Mesenchymal stem cell (in vitro differentiated cells and primary cell): ENCODE results near the gene LIMCH1.
A peak's percentile ranks its signal among the peaks of the same experiment; 100 is the strongest.
"Not testable (repeated sequence)": the region's sequence is repeated elsewhere in the genome, so short reads cannot be mapped to it uniquely, and the experiment has no call there.

ENCODE experiments used
- DNase-seq: peaks from one replicate; pipeline ENCODE4 v3.0.0-alpha.2; 2013
- H2AFZ ChIP-seq: one replicate; pipeline ENCODE4 v1.6.1; 2013; ENCODE audit warnings: low read depth, mild to moderate bottlenecking, control low read depth, inconsistent platforms, low read length, moderate library complexity
- H2AK5ac ChIP-seq: 2 replicates; pipeline ENCODE4 v1.6.1; 2013; ENCODE audit warnings: low read length, moderate library complexity, mild to moderate bottlenecking, inconsistent platforms; ENCODE audit not compliant: severe bottlenecking
- H2BK120ac ChIP-seq: one replicate; pipeline ENCODE4 v1.6.1; 2013; ENCODE audit warnings: low read depth, mild to moderate bottlenecking, inconsistent platforms, low read length, moderate library complexity
- H2BK12ac ChIP-seq, 2 experiments: one replicate each; pipeline ENCODE4 v1.6.1; 2013; ENCODE audit warnings: inconsistent platforms in 2 of 2, low read length in 2 of 2, mild to moderate bottlenecking in 2 of 2, moderate library complexity in 2 of 2, control low read depth in 1 of 2
- H2BK15ac ChIP-seq: one replicate; pipeline ENCODE4 v1.6.1; 2013; ENCODE audit warnings: mild to moderate bottlenecking, low read depth, inconsistent platforms; ENCODE audit not compliant: poor library complexity, severe bottlenecking
- H2BK5ac ChIP-seq: 2 replicates; pipeline ENCODE4 v1.6.1; 2013; ENCODE audit warnings: low read depth, mild to moderate bottlenecking, low read length, control low read depth, inconsistent platforms; ENCODE audit not compliant: poor library complexity, severe bottlenecking
- H3K14ac ChIP-seq, 2 experiments: one replicate each; pipeline ENCODE4 v1.6.1; 2013; ENCODE audit warnings: inconsistent platforms in 2 of 2, low read length in 2 of 2, control low read depth in 1 of 2, mild to moderate bottlenecking in 1 of 2, moderate library complexity in 1 of 2
- H3K18ac ChIP-seq, 2 experiments: one replicate each; pipeline ENCODE4 v1.6.1; 2013; ENCODE audit warnings: inconsistent platforms in 2 of 2, low read length in 2 of 2, control low read depth in 1 of 2, low read depth in 1 of 2, mild to moderate bottlenecking in 1 of 2
- H3K23ac ChIP-seq, 2 experiments: one replicate each; pipeline ENCODE4 v1.6.1; 2013; ENCODE audit warnings: inconsistent platforms in 2 of 2, low read length in 2 of 2, mild to moderate bottlenecking in 2 of 2, moderate library complexity in 2 of 2, control low read depth in 1 of 2
- H3K27ac ChIP-seq: 2 replicates; pipeline ENCODE4 v1.5.1; 2013; ENCODE audit warnings: mild to moderate bottlenecking, moderate library complexity, low read length, control low read depth, inconsistent platforms; ENCODE audit not compliant: poor library complexity, severe bottlenecking
- H3K27me3 ChIP-seq, 2 experiments: 2 replicates each; pipeline versions ENCODE4 v1.6.1 to v1.7.0; 2013; ENCODE audit warnings: low read length in 2 of 2, mild to moderate bottlenecking in 2 of 2, moderate library complexity in 2 of 2, control low read depth in 1 of 2, inconsistent platforms in 1 of 2; ENCODE audit not compliant: control insufficient read depth in 1 of 2, insufficient read depth in 1 of 2
- H3K36me3 ChIP-seq, 2 experiments: 2 replicates each; pipeline versions ENCODE4 v1.6.1 to v1.7.0; 2013; ENCODE audit warnings: low read length in 2 of 2, control low read depth in 1 of 2, inconsistent platforms in 1 of 2, low read depth in 1 of 2, mild to moderate bottlenecking in 1 of 2; ENCODE audit not compliant: insufficient read depth in 2 of 2, control insufficient read depth in 1 of 2
- H3K4ac ChIP-seq, 2 experiments: one replicate each; pipeline ENCODE4 v1.6.1; 2013; ENCODE audit warnings: inconsistent platforms in 2 of 2, low read length in 2 of 2, mild to moderate bottlenecking in 2 of 2, moderate library complexity in 2 of 2, control low read depth in 1 of 2, low read depth in 1 of 2
- H3K4me1 ChIP-seq: 2 replicates; pipeline ENCODE4 v1.6.1; 2013; ENCODE audit warnings: low read depth, low read length, control low read depth; ENCODE audit not compliant: control insufficient read depth, insufficient read depth
- H3K4me2 ChIP-seq: 2 replicates; pipeline ENCODE4 v1.6.1; 2013; ENCODE audit warnings: low read length, mild to moderate bottlenecking, inconsistent platforms; ENCODE audit not compliant: poor library complexity, severe bottlenecking
- H3K4me3 ChIP-seq, 2 experiments: 2 replicates each; pipeline versions ENCODE4 v1.5.1 to v1.7.0; 2013; ENCODE audit warnings: low read length in 2 of 2, mild to moderate bottlenecking in 2 of 2, control low read depth in 1 of 2, low read depth in 1 of 2; ENCODE audit not compliant: insufficient read depth in 1 of 2
- H3K79me1 ChIP-seq: replicated peaks from 2 replicates; pipeline ENCODE4 v1.6.1; 2013; ENCODE audit warnings: mild to moderate bottlenecking, control low read depth, low read length, inconsistent platforms; ENCODE audit not compliant: poor library complexity, severe bottlenecking
- H3K9ac ChIP-seq: 2 replicates; pipeline ENCODE4 v1.7.0; 2013; ENCODE audit warnings: mild to moderate bottlenecking, low read length, moderate library complexity
- H3K9me3 ChIP-seq: 2 replicates; pipeline ENCODE4 v1.7.0; 2013; ENCODE audit warnings: mild to moderate bottlenecking, low read length; ENCODE audit not compliant: control insufficient read depth
- H4K8ac ChIP-seq: one replicate; pipeline ENCODE4 v1.6.1; 2013; ENCODE audit warnings: inconsistent platforms, mild to moderate bottlenecking, low read length, moderate library complexity
- H4K91ac ChIP-seq: one replicate; pipeline ENCODE4 v1.6.1; 2013; ENCODE audit warnings: mild to moderate bottlenecking, low read length, inconsistent platforms
- WGBS: methylation state at CpG from one replicate; pipeline ENCODE4 v1.1.7; 2013; ENCODE audit warnings: mixed read lengths; 5-methylcytosine and 5-hydroxymethylcytosine counted together

LIMCH1 gene

GRCh38 chr4:41702770-41703169 is 164.8 kb downstream of the LIMCH1 start:
- Histone ChIP-seq H2BK15ac (no peak overlapping the region), H3K4me2 (no peak overlapping the region), H3K4me3 (no peak overlapping the region), H3K36me3 (no peaks in the 10 kb centered on the region), H3K27ac (no peak overlapping the region), H2AK5ac (no peak overlapping the region), H2BK5ac (no peak overlapping the region), H3K14ac (no peak overlapping the region), H3K23ac (no peak overlapping the region), H3K9ac (no peak overlapping the region), H3K4ac (no peak overlapping the region), H3K27me3 (peaks cover 13 to 14% of the 10 kb centered on the region in 2 experiments), H3K4me1 (no peaks in the 10 kb centered on the region), H4K8ac (no peak overlapping the region), H3K79me1 (no peaks in the 10 kb centered on the region), H2AFZ (no peak overlapping the region), H2BK12ac (no peak overlapping the region), H3K9me3 (no peaks in the 10 kb centered on the region), H4K91ac (no peak overlapping the region), H3K18ac (no peak overlapping the region), H2BK120ac (no peak overlapping the region)
- DNase-seq, result no peak
- 87% methylated on average over 2 of the region's 4 CpGs for WGBS

GRCh38 chr4:41703785-41704184 is 165.8 kb downstream of the LIMCH1 start:
- 95% methylated on average over 2 of the region's 3 CpGs for WGBS
- Histone ChIP-seq H3K27ac (no peak overlapping the region), H3K36me3 (no peaks in the 10 kb centered on the region)

GRCh38 chr4:41709844-41710481 is 172.0 kb downstream of the LIMCH1 start:
- Histone ChIP-seq H3K23ac (no peak overlapping the region), H3K4ac (no peak overlapping the region), H4K8ac (no peak overlapping the region), H3K18ac (no peak overlapping the region), H3K27me3 (no peaks in the 10 kb centered on the region), H2AFZ (no peak overlapping the region), H3K14ac (no peak overlapping the region), H2BK120ac (no peak overlapping the region), H3K4me3 (no peak overlapping the region), H2BK5ac (no peak overlapping the region), H4K91ac (no peak overlapping the region), H2AK5ac (no peak overlapping the region), H3K36me3 (no peaks in the 10 kb centered on the region), H2BK15ac (no peak overlapping the region), H2BK12ac (no peak overlapping the region), H3K79me1 (no peaks in the 10 kb centered on the region), H3K27ac (no peak overlapping the region), H3K9me3 (no peaks in the 10 kb centered on the region), H3K4me1 (no peaks in the 10 kb centered on the region), H3K4me2 (no peak overlapping the region), H3K9ac (no peak overlapping the region)
- 47% methylated on average over 4 of the region's 5 CpGs for WGBS
- DNase-seq, result peak; percentile 93

More at GRCh38 chr4:41703785-41704184, 165.8 kb downstream of the LIMCH1 start:
- Histone ChIP-seq H3K9ac (no peak overlapping the region), H3K14ac (no peak overlapping the region), H2BK120ac (no peak overlapping the region), H2BK15ac (no peak overlapping the region), H3K23ac (no peak overlapping the region), H3K4me3 (no peak overlapping the region), H3K9me3 (no peaks in the 10 kb centered on the region), H2AK5ac (no peak overlapping the region), H3K79me1 (no peaks in the 10 kb centered on the region), H3K18ac (no peak overlapping the region), H4K91ac (no peak overlapping the region), H2AFZ (no peak overlapping the region), H3K27me3 (peaks cover 11 to 13% of the 10 kb centered on the region in 2 experiments), H4K8ac (no peak overlapping the region), H3K4me2 (no peak overlapping the region), H3K4me1 (no peaks in the 10 kb centered on the region), H2BK5ac (no peak overlapping the region), H2BK12ac (no peak overlapping the region), H3K4ac (no peak overlapping the region)
- DNase-seq, result no peak

GRCh38 chr4:41711654-41712053 is 173.7 kb downstream of the LIMCH1 start:
- H3K9me3 ChIP-seq, H3K4me2 ChIP-seq, H2AFZ ChIP-seq, H3K23ac ChIP-seq, H3K36me3 ChIP-seq, H3K79me1 ChIP-seq, H3K27ac ChIP-seq, H3K4ac ChIP-seq, H3K27me3 ChIP-seq, H3K14ac ChIP-seq, H2BK5ac ChIP-seq, H2BK12ac ChIP-seq, H4K91ac ChIP-seq, H3K9ac ChIP-seq, H3K18ac ChIP-seq, DNase-seq, H3K4me3 ChIP-seq, H2BK120ac ChIP-seq, H4K8ac ChIP-seq, H3K4me1 ChIP-seq, H2AK5ac ChIP-seq, H2BK15ac ChIP-seq: not testable (repeated sequence)
- WGBS, result 100% methylated on average over 1 of the region's 2 CpGs
